HG03439 (cell line): ENCODE results near the gene PTBP2.

Experiments used
- ATAC-seq: cut with Tn5 transposase; IDR thresholded peaks from one replicate; pipeline ENCODE4 v1.9.1; 2021; ENCODE audit warnings: mild to moderate bottlenecking, moderate library complexity; ENCODE audit not compliant: unreplicated experiment

PTBP2 gene

GRCh38 chr1:96820107-96820506, 98.5 kb downstream of the PTBP2 start:
- no peak for ATAC-seq

- ATAC-seq = no peak
Measured at GRCh38 chr1:96820671-96821070, 99.1 kb downstream of the PTBP2 start.

GRCh38 chr1:96825231-96825630, 103.6 kb downstream of the PTBP2 start:
- no peak for ATAC-seq

- no peak for ATAC-seq
Measured at GRCh38 chr1:96825950-96826576, 104.5 kb downstream of the PTBP2 start.

- no peak for ATAC-seq
Measured at GRCh38 chr1:96833376-96833775, 111.8 kb downstream of the PTBP2 start.

- ATAC-seq = no peak
Measured at GRCh38 chr1:96834986-96835385, 113.4 kb downstream of the PTBP2 start.

- no peak for ATAC-seq
Measured at GRCh38 chr1:96837057-96837780, 115.6 kb downstream of the PTBP2 start.

- no peak for ATAC-seq
Measured at GRCh38 chr1:96837781-96838216, 116.2 kb downstream of the PTBP2 start.

GRCh38 chr1:96840396-96840795, 118.8 kb downstream of the PTBP2 start:
- no peak for ATAC-seq

GRCh38 chr1:96842215-96842614, 120.6 kb downstream of the PTBP2 start:
- no peak for ATAC-seq

GRCh38 chr1:96843196-96843595, 121.6 kb downstream of the PTBP2 start:
- ATAC-seq = no peak

- ATAC-seq = no peak
Measured at GRCh38 chr1:96843601-96844000, 122.0 kb downstream of the PTBP2 start.

GRCh38 chr1:96845464-96845863, 123.9 kb downstream of the PTBP2 start:
- ATAC-seq = peak; percentile 80

GRCh38 chr1:96861836-96862235, 140.3 kb downstream of the PTBP2 start:
- no peak for ATAC-seq

GRCh38 chr1:96863449-96863848, 141.9 kb downstream of the PTBP2 start:
- no peak for ATAC-seq
